K562 (cell line): ENCODE measurements around the gene SCN1A. TPM values are rescaled to one million over a fixed set of nuclear protein-coding genes. Genes with fewer than 3 reads are reported as not detected.

Source experiments
- ATAC-seq: fragments of 200-7000 bp; cut with Tn5 transposase; 3 replicates; pipeline ENCODE4 v1.9.1; 2020; ENCODE audit warnings: moderate library complexity
- BruUV-seq: library from RNA; stranded (reverse); fragments of 400-500 nt; replicated peaks from 2 replicates; lab custom pipeline; 2021; lab: Mats Ljungman, UMichigan
- CTCF ChIA-PET: fragments of 300-600 bp; formaldehyde crosslinking; extraction: SDS; loops from one replicate; lab custom pipeline; 2021; ENCODE audit warnings: low intra/inter-chr PET ratio; lab: Yijun Ruan, JAX
- POLR2A ChIA-PET: fragments of 300-600, 350-650 bp; sonication (Branson Sonifier 250); formaldehyde crosslinking; extraction: SDS; loops from one replicate; lab custom pipeline; 2021; ENCODE audit warnings: antibody characterized with exemption, inconsistent platforms; lab: Yijun Ruan, JAX
- DNase-seq, 4 experiments: peaks; one replicate each; pipeline versions ENCODE4 v3.0.0 to v3.0.0-alpha.2; 2011 to 2018; ENCODE audit warnings: low spot score in 3 of 4, mixed read lengths in 3 of 4; ENCODE audit errors: extremely low read depth in 1 of 4
- FAIRE-seq: peaks from 2 replicates; lab custom pipeline; 2011; peaks lifted over from hg19 to GRCh38; lab: Jason Lieb, UNC
- H2AFZ ChIP-seq: 2 replicates; pipeline ENCODE4 v1.6.0; 2011; ENCODE audit warnings: low read depth, low read length, control low read depth, inconsistent platforms
- H3K27ac ChIP-seq: fragments of 200-600 bp; 3 replicates; pipeline ENCODE4 v1.8.0; 2011; ENCODE audit warnings: low read depth, mild to moderate bottlenecking, control low read depth, inconsistent platforms, low read length, moderate library complexity, mixed read lengths; ENCODE audit errors: extremely low read depth
- H3K27me3 ChIP-seq, 2 experiments: fragments of 300-600 bp in 1 of 2; 2 replicates in 1 of 2; 3 replicates in 1 of 2; pipeline versions ENCODE4 v1.6.0 to v1.8.0; 2011; ENCODE audit warnings: inconsistent platforms in 2 of 2, low read length in 2 of 2, mild to moderate bottlenecking in 1 of 2, mixed read lengths in 1 of 2, moderate library complexity in 1 of 2; ENCODE audit not compliant: control insufficient read depth in 2 of 2, insufficient read depth in 2 of 2
- H3K36me3 ChIP-seq: fragments of 300-600 bp; 3 replicates; pipeline ENCODE4 v1.8.0; 2011; ENCODE audit warnings: mild to moderate bottlenecking, low read length, inconsistent platforms; ENCODE audit not compliant: control insufficient read depth, insufficient read depth
- H3K4me1 ChIP-seq, 2 experiments: fragments of 200-600 bp in 1 of 2; replicated peaks in 1 of 2; 2 replicates in 1 of 2; 3 replicates in 1 of 2; pipeline versions ENCODE4 v1.5.1 to v1.8.0; 2011; ENCODE audit warnings: inconsistent platforms in 2 of 2, low read length in 2 of 2, mild to moderate bottlenecking in 1 of 2, mixed read lengths in 1 of 2, moderate library complexity in 1 of 2; ENCODE audit not compliant: control insufficient read depth in 2 of 2, insufficient read depth in 2 of 2
- H3K4me2 ChIP-seq: 2 replicates; pipeline ENCODE4 v1.6.1; 2011; ENCODE audit warnings: low read length, control low read depth, inconsistent platforms, mixed read lengths; ENCODE audit not compliant: insufficient read depth
- H3K4me3 ChIP-seq: fragments of 200-600 bp; sonication (generic), shearing (Covaris generic); 2 replicates; pipeline ENCODE4 v1.5.1; 2016; ENCODE audit warnings: control low read depth, inconsistent platforms
- H3K79me2 ChIP-seq: fragments of 200-600 bp; 3 replicates; pipeline ENCODE4 v1.8.0; 2011; ENCODE audit warnings: low read length, inconsistent platforms; ENCODE audit not compliant: control insufficient read depth, insufficient read depth
- H3K9ac ChIP-seq, 2 experiments: 2 replicates each; pipeline versions ENCODE4 v1.6.0 to v1.6.1; 2011; ENCODE audit warnings: low read depth in 2 of 2, low read length in 2 of 2, control low read depth in 1 of 2, inconsistent platforms in 1 of 2, mild to moderate bottlenecking in 1 of 2, mixed read lengths in 1 of 2; ENCODE audit not compliant: insufficient read depth in 1 of 2
- H3K9me1 ChIP-seq: one replicate; pipeline ENCODE4 v1.6.0; 2011; ENCODE audit warnings: inconsistent platforms, mild to moderate bottlenecking, low read length, moderate library complexity; ENCODE audit not compliant: control insufficient read depth, insufficient read depth
- H3K9me3 ChIP-seq: replicated peaks from 2 replicates; pipeline ENCODE4 v1.5.1; 2011; ENCODE audit warnings: low read depth, low read length, inconsistent platforms; ENCODE audit not compliant: control insufficient read depth, insufficient read depth
- H4K20me1 ChIP-seq: replicated peaks from 2 replicates; pipeline ENCODE4 v1.6.1; 2011; ENCODE audit warnings: low read length, inconsistent platforms, mixed read lengths; ENCODE audit not compliant: control insufficient read depth, insufficient read depth
- FOXA3 ChIP-seq, 2 experiments: fragments of 450-650 bp in 1 of 2; sonication (generic) in 1 of 2; formaldehyde crosslinking; IDR thresholded peaks in 1 of 2; conservative IDR thresholded peaks in 1 of 2; 2 replicates each; pipeline versions ENCODE4 v1.4.0 to v1.8.0; 2020 to 2022; ENCODE audit warnings: mild to moderate bottlenecking in 2 of 2, missing genetic modification reagents in 1 of 2
- ILK ChIP-seq: fragments of 450-650 bp; IDR thresholded peaks from 2 replicates; pipeline ENCODE4 v1.6.1; 2016; ENCODE audit warnings: missing genetic modification characterization, low read depth, mild to moderate bottlenecking, missing compliant biosample characterization, moderate library complexity, borderline replicate concordance
- MBD2 ChIP-seq: sonication (generic); IDR thresholded peaks from 2 replicates; pipeline ENCODE4 v1.6.1; 2016; ENCODE audit warnings: low read depth, borderline replicate concordance
- POLR2AphosphoS5 ChIP-seq: IDR thresholded peaks from 2 replicates; pipeline ENCODE4 v1.6.1; 2011; ENCODE audit warnings: mild to moderate bottlenecking, low read depth, low read length, moderate library complexity; ENCODE audit not compliant: control insufficient read depth, insufficient read depth
- RAD51 ChIP-seq: fragments of 450-650 bp; IDR thresholded peaks from 2 replicates; pipeline ENCODE4 v1.7.1; 2016; ENCODE audit warnings: low read depth, mild to moderate bottlenecking, borderline replicate concordance
- RHOXF2B ChIP-seq: fragments of 250-450 bp; sonication (Bioruptor Pico); conservative IDR thresholded peaks from 2 replicates; pipeline ENCODE4 v1.5.1; 2021
- ZNF384 ChIP-seq: IDR thresholded peaks from 2 replicates; pipeline ENCODE4 v1.6.1; 2012; ENCODE audit warnings: low read depth, low read length, improper control_type of control experiment
- WGBS: fragments of 100-300 bp; shearing (Covaris generic); methylation state at CpG from one replicate; pipeline ENCODE4 v1.1.6; 2016; ENCODE audit warnings: low coverage, mixed read lengths; ENCODE audit not compliant: insufficient coverage; ENCODE audit errors: missing lambda C conversion rate; 5-methylcytosine and 5-hydroxymethylcytosine counted together
- in situ Hi-C: fragments of 300-500 bp; cut with MboI; formaldehyde crosslinking; loops from 4 replicates; pipeline ENCODE4 v1.15.0; 2018; ENCODE audit warnings: inconsistent platforms, mixed read lengths
- intact Hi-C: fragments of 100-400 bp; cut with micrococcal nuclease; formaldehyde crosslinking; loops from 2 replicates; pipeline ENCODE4 v1.14.2; 2022
- polyA plus RNA-seq, 8 experiments: library from polyadenylated mRNA; depleted of rRNA in 4 of 8; stranded (reverse) in 5 of 8; unstranded in 3 of 8; fragments of >200 nt; fragmentation: Nextera tagmentation in 2 of 8; fragmentation: Illumina TruSeq in 1 of 8; extraction: Ambion mirVana in 2 of 8; extraction: Trizol in 1 of 8; gene quantifications; 2 replicates each; pipeline versions ENCODE4 v1.2.1 to v1.2.3, GENCODE V29; 2011 to 2014; ENCODE audit warnings: inconsistent platforms in 1 of 8, missing spikeins in 1 of 8
- total RNA-seq, 7 experiments: library from RNA; depleted of rRNA in 6 of 7; stranded (reverse); fragments of >200 nt in 6 of 7; fragmentation: Illumina TruSeq in 2 of 7; extraction: Trizol in 2 of 7; gene quantifications; 2 replicates each; pipeline versions ENCODE4 v1.2.1 to v1.2.3, GENCODE V29; 2011 to 2021; ENCODE audit warnings: low replicate concordance in 1 of 7
- TF ChIP-seq, protein P1 (sequence below): fragments of 450-650 bp; IDR thresholded peaks from 2 replicates; pipeline ENCODE4 v1.6.1; 2016; ENCODE audit warnings: low read depth, mild to moderate bottlenecking, moderate library complexity
- TF ChIP-seq, protein P2 (sequence below): IDR thresholded peaks from 2 replicates; pipeline ENCODE4 v1.6.1; 2016; ENCODE audit warnings: missing genetic modification characterization, missing compliant biosample characterization
- TF ChIP-seq, protein P3 (sequence below): fragments of 450-650 bp; formaldehyde crosslinking; IDR thresholded peaks from 2 replicates; pipeline ENCODE4 v1.4.0; 2020; ENCODE audit warnings: mild to moderate bottlenecking, moderate library complexity

SCN1A gene
- total and polyA plus RNA-seq, 9 of the 15 experiments (the other 6 are each of a cell fraction or from before 2014, with no cell fraction given), result not detected

DNA sequence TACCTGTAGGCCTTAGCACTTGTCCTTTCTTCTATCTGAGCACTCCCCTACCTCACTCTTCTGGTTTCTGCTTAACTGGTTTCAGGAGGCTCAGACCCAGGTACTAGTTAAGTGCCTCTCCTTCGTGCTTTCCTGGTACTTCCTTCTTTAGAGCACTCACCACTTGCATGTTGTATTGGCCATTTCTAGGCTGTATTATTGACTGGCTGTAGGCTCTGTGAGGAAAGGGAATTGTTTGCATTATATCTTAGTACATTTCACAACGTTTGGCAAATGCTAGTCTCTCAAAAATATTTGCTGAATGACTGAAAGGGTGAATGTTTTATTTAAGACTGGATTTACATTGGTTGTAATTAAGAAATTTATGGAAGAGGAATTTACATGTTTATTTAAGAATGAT lies 36.0 kb upstream of the SCN1A start:
- 0% methylated on average over 2 of the region's 2 CpGs for WGBS
- no peaks in the 10 kb centered on the region for H3K4me1 ChIP-seq
- BruUV-seq, result no TSS peak

DNA sequence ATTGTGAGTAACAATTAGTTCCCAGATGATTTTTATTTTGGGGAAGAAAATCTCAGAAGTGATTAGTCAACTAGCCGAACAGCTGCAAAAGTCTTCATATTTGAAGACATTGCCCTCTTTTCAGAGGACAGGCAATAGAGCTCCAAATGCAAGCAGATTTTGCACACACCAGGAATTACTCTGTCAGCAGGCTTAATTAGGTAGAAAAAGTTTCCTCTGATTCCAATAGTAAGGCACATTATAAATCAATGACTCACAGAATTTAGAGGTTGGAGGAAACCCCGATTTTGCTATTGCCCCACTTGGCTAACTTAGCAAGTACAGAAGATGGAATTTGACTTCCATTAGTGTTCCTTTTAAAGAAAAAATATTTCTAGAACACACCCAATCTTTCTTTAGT lies 30.7 kb upstream of the SCN1A start:
- no peak for ATAC-seq
- WGBS, result 2% methylated on average over 2 of the region's 2 CpGs
- FAIRE-seq, result no peak
- TF ChIP-seq, protein P1, sequence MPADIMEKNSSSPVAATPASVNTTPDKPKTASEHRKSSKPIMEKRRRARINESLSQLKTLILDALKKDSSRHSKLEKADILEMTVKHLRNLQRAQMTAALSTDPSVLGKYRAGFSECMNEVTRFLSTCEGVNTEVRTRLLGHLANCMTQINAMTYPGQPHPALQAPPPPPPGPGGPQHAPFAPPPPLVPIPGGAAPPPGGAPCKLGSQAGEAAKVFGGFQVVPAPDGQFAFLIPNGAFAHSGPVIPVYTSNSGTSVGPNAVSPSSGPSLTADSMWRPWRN, result no peak
- TF ChIP-seq FOXA3 (CRISPR knock-in tag; conservative IDR thresholded peaks at IDR 0.05 in 1 of 2, IDR thresholded peaks at IDR 0.05 in 1 of 2), result no peak
- TF ChIP-seq, protein P2, sequence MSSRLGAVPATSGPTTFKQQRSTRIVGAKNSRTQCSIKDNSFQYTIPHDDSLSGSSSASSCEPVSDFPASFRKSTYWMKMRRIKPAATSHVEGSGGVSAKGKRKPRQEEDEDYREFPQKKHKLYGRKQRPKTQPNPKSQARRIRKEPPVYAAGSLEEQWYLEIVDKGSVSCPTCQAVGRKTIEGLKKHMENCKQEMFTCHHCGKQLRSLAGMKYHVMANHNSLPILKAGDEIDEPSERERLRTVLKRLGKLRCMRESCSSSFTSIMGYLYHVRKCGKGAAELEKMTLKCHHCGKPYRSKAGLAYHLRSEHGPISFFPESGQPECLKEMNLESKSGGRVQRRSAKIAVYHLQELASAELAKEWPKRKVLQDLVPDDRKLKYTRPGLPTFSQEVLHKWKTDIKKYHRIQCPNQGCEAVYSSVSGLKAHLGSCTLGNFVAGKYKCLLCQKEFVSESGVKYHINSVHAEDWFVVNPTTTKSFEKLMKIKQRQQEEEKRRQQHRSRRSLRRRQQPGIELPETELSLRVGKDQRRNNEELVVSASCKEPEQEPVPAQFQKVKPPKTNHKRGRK (tag), result no peak

More for the DNA sequence above, 36.0 kb upstream of the SCN1A start:
- no peaks in the 10 kb centered on the region for H3K9me1 ChIP-seq
- no peak for DNase-seq
- TF ChIP-seq ZNF384, result no peak
- TF ChIP-seq RAD51, result no peak
- TF ChIP-seq ILK (tag), result no peak
- TF ChIP-seq, protein P3, sequence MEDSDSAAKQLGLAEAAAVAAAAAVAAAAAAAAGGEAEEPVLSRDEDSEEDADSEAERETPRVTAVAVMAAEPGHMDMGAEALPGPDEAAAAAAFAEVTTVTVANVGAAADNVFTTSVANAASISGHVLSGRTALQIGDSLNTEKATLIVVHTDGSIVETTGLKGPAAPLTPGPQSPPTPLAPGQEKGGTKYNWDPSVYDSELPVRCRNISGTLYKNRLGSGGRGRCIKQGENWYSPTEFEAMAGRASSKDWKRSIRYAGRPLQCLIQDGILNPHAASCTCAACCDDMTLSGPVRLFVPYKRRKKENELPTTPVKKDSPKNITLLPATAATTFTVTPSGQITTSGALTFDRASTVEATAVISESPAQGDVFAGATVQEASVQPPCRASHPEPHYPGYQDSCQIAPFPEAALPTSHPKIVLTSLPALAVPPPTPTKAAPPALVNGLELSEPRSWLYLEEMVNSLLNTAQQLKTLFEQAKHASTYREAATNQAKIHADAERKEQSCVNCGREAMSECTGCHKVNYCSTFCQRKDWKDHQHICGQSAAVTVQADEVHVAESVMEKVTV (CRISPR knock-in tag), result no peak
- TF ChIP-seq POLR2AphosphoS5, result no peak
- TF ChIP-seq RHOXF2B (CRISPR knock-in tag), result no peak
- TF ChIP-seq MBD2, result no peak
- TF ChIP-seq, all 486 proteins: peak for 0
- intact Hi-C loops (no loop called here), in situ Hi-C loops (no loop called here)
- FAIRE-seq, result no peak
- no peak overlapping the region for H3K27ac ChIP-seq
- no peaks in the 10 kb centered on the region for H3K36me3 ChIP-seq
- no peak overlapping the region for H2AFZ ChIP-seq
- no peak overlapping the region for H3K9ac ChIP-seq
- ATAC-seq, result no peak
- no peaks in the 10 kb centered on the region for H4K20me1 ChIP-seq
- CTCF ChIA-PET, result no interaction called here
- no peaks in the 10 kb centered on the region for H3K9me3 ChIP-seq
- no peak overlapping the region for H3K4me2 ChIP-seq
- H3K27me3 ChIP-seq, result no peaks in the 10 kb centered on the region
- no peak overlapping the region for H3K4me3 ChIP-seq
- POLR2A ChIA-PET, result no interaction called here
- H3K79me2 ChIP-seq, result no peaks in the 10 kb centered on the region

More for the DNA sequence above, 30.7 kb upstream of the SCN1A start:
- Histone ChIP-seq H2AFZ (no peak overlapping the region), H3K4me2 (no peak overlapping the region), H3K4me1 (no peaks in the 10 kb centered on the region), H3K9me3 (no peaks in the 10 kb centered on the region), H4K20me1 (no peaks in the 10 kb centered on the region), H3K36me3 (no peaks in the 10 kb centered on the region), H3K9ac (no peak overlapping the region), H3K27me3 (no peaks in the 10 kb centered on the region), H3K27ac (no peak overlapping the region), H3K79me2 (no peaks in the 10 kb centered on the region), H3K9me1 (no peaks in the 10 kb centered on the region), H3K4me3 (no peak overlapping the region)
- ChIA-PET CTCF (no interaction called here), POLR2A (no interaction called here)
- in situ Hi-C loops, result no loop called here
- no peak for DNase-seq
- no TSS peak for BruUV-seq
- intact Hi-C loops, result no loop called here
